Skeletal muscle satellite cell (primary cell): ENCODE data around the gene EHBP1.
A peak's percentile ranks its signal among the peaks of the same experiment; 100 is the strongest.

Source experiments
- H3K27me3 ChIP-seq: 2 replicates; pipeline ENCODE4 v1.7.0; 2013; ENCODE audit warnings: low read length; ENCODE audit not compliant: control insufficient read depth, insufficient read depth
- H3K36me3 ChIP-seq: 2 replicates; pipeline ENCODE4 v1.7.0; 2013; ENCODE audit warnings: mild to moderate bottlenecking, control low read depth, low read length; ENCODE audit not compliant: insufficient read depth
- H3K4me1 ChIP-seq: 2 replicates; pipeline ENCODE4 v1.7.0; 2013; ENCODE audit warnings: low read length; ENCODE audit not compliant: control insufficient read depth, insufficient read depth
- H3K4me2 ChIP-seq: 2 replicates; pipeline ENCODE4 v1.7.0; 2013; ENCODE audit warnings: mild to moderate bottlenecking, low read length
- H3K4me3 ChIP-seq: 2 replicates; pipeline ENCODE4 v1.7.0; 2013; ENCODE audit warnings: low read length
- H3K9ac ChIP-seq: 2 replicates; pipeline ENCODE4 v1.7.0; 2013; ENCODE audit warnings: mild to moderate bottlenecking, low read depth, low read length, moderate library complexity
- H3K9me3 ChIP-seq: replicated peaks from 2 replicates; pipeline ENCODE4 v1.7.0; 2013; ENCODE audit warnings: mild to moderate bottlenecking, control low read depth, low read length

Gene EHBP1

GRCh38 chr2:62760026-62760425 is 54.5 kb downstream of the EHBP1 start:
- H3K4me2 ChIP-seq: no peak overlapping the region
- H3K9ac ChIP-seq: no peak overlapping the region
- H3K4me1 ChIP-seq: no peaks in the 10 kb centered on the region
- H3K4me3 ChIP-seq: no peak overlapping the region
- no peaks in the 10 kb centered on the region for H3K36me3 ChIP-seq
- H3K9me3 ChIP-seq: no peaks in the 10 kb centered on the region
- H3K27me3 ChIP-seq: no peaks in the 10 kb centered on the region

- Histone ChIP-seq H3K4me1 (no peaks in the 10 kb centered on the region), H3K36me3 (no peaks in the 10 kb centered on the region), H3K4me3 (no peak overlapping the region), H3K9ac (no peak overlapping the region), H3K9me3 (no peaks in the 10 kb centered on the region), H3K4me2 (no peak overlapping the region), H3K27me3 (no peaks in the 10 kb centered on the region)
These were observed 55.0 kb downstream of the EHBP1 start for GRCh38 chr2:62760555-62760954.

GRCh38 chr2:62765619-62766376 is 60.3 kb downstream of the EHBP1 start:
- H3K9ac ChIP-seq: no peak overlapping the region
- no peaks in the 10 kb centered on the region for H3K36me3 ChIP-seq
- no peaks in the 10 kb centered on the region for H3K27me3 ChIP-seq
- no peaks in the 10 kb centered on the region for H3K4me1 ChIP-seq
- no peak overlapping the region for H3K4me2 ChIP-seq
- H3K4me3 ChIP-seq: no peak overlapping the region
- no peaks in the 10 kb centered on the region for H3K9me3 ChIP-seq

GRCh38 chr2:62768615-62769014 is 63.1 kb downstream of the EHBP1 start:
- H3K4me2 ChIP-seq: peak overlapping the region; percentile 7
- H3K4me1 ChIP-seq: no peaks in the 10 kb centered on the region
- H3K4me3 ChIP-seq: no peak overlapping the region
- no peaks in the 10 kb centered on the region for H3K27me3 ChIP-seq
- H3K36me3 ChIP-seq: no peaks in the 10 kb centered on the region
- H3K9ac ChIP-seq: no peak overlapping the region
- H3K9me3 ChIP-seq: no peaks in the 10 kb centered on the region

GRCh38 chr2:62770629-62771028 is 65.1 kb downstream of the EHBP1 start:
- Histone ChIP-seq H3K4me1 (peaks cover 3% of the 10 kb centered on the region), H3K9me3 (no peaks in the 10 kb centered on the region), H3K9ac (no peak overlapping the region), H3K4me2 (no peak overlapping the region), H3K4me3 (no peak overlapping the region), H3K27me3 (no peaks in the 10 kb centered on the region), H3K36me3 (no peaks in the 10 kb centered on the region)

GRCh38 chr2:62774555-62775366 is 69.2 kb downstream of the EHBP1 start:
- H3K4me1 ChIP-seq: peaks cover 3% of the 10 kb centered on the region
- no peaks in the 10 kb centered on the region for H3K9me3 ChIP-seq
- H3K27me3 ChIP-seq: no peaks in the 10 kb centered on the region
- H3K4me2 ChIP-seq: no peak overlapping the region
- H3K9ac ChIP-seq: no peak overlapping the region
- H3K4me3 ChIP-seq: no peak overlapping the region
- H3K36me3 ChIP-seq: no peaks in the 10 kb centered on the region

GRCh38 chr2:62775367-62775668 is 69.8 kb downstream of the EHBP1 start:
- no peak overlapping the region for H3K4me2 ChIP-seq
- H3K27me3 ChIP-seq: no peaks in the 10 kb centered on the region
- H3K9me3 ChIP-seq: no peaks in the 10 kb centered on the region
- H3K4me1 ChIP-seq: peaks cover 3% of the 10 kb centered on the region
- H3K36me3 ChIP-seq: no peaks in the 10 kb centered on the region
- H3K9ac ChIP-seq: no peak overlapping the region
- H3K4me3 ChIP-seq: no peak overlapping the region

GRCh38 chr2:62783679-62784078 is 78.2 kb downstream of the EHBP1 start:
- Histone ChIP-seq H3K27me3 (no peaks in the 10 kb centered on the region), H3K9me3 (no peaks in the 10 kb centered on the region), H3K4me1 (peaks cover 4% of the 10 kb centered on the region), H3K4me3 (no peak overlapping the region), H3K36me3 (peaks cover 4% of the 10 kb centered on the region), H3K9ac (no peak overlapping the region), H3K4me2 (no peak overlapping the region)

- H3K4me2 ChIP-seq: no peak overlapping the region
- H3K27me3 ChIP-seq: no peaks in the 10 kb centered on the region
- no peak overlapping the region for H3K9ac ChIP-seq
- H3K9me3 ChIP-seq: no peaks in the 10 kb centered on the region
- H3K36me3 ChIP-seq: peaks cover 4% of the 10 kb centered on the region
- H3K4me1 ChIP-seq: peaks cover 4% of the 10 kb centered on the region
- H3K4me3 ChIP-seq: no peak overlapping the region
These were observed 78.8 kb downstream of the EHBP1 start for GRCh38 chr2:62784341-62784740.

GRCh38 chr2:62785216-62785615 is 79.7 kb downstream of the EHBP1 start:
- H3K4me3 ChIP-seq: no peak overlapping the region
- H3K9ac ChIP-seq: no peak overlapping the region
- H3K27me3 ChIP-seq: no peaks in the 10 kb centered on the region

GRCh38 chr2:62785810-62786597 is 80.5 kb downstream of the EHBP1 start:
- Histone ChIP-seq H3K9me3 (no peaks in the 10 kb centered on the region), H3K9ac (no peak overlapping the region), H3K4me3 (no peak overlapping the region), H3K27me3 (no peaks in the 10 kb centered on the region), H3K36me3 (peaks cover 4% of the 10 kb centered on the region), H3K4me1 (peaks cover 4% of the 10 kb centered on the region), H3K4me2 (no peak overlapping the region)

More at GRCh38 chr2:62785216-62785615, 79.7 kb downstream of the EHBP1 start:
- Histone ChIP-seq H3K4me2 (no peak overlapping the region), H3K9me3 (no peaks in the 10 kb centered on the region), H3K36me3 (peaks cover 4% of the 10 kb centered on the region), H3K4me1 (peaks cover 4% of the 10 kb centered on the region)
